ENCODE measurements around the gene ADAMTSL3.

DNA sequence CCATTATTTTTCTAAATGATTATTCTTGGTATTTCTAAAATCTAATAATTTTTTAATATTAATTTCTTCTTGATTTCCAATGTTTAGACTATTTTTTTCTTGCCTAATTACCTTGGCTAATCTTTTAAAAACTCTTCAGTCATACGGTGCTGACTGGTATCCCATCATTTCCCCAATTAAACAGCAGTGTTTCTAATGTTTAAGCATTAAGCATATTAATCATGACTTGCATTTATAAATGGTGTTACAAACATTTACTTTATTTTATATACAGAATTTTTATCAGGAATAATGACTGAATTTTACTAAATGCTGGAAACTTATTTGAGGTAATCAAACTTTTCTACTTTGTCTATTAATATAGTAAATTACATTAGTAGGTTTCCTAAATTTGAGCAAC lies 199.3 kb downstream of the ADAMTSL3 start:
- no peak for TF ChIP-seq POLR2A (IDR thresholded peaks at IDR 0.05)
- TF ChIP-seq, protein P1, sequence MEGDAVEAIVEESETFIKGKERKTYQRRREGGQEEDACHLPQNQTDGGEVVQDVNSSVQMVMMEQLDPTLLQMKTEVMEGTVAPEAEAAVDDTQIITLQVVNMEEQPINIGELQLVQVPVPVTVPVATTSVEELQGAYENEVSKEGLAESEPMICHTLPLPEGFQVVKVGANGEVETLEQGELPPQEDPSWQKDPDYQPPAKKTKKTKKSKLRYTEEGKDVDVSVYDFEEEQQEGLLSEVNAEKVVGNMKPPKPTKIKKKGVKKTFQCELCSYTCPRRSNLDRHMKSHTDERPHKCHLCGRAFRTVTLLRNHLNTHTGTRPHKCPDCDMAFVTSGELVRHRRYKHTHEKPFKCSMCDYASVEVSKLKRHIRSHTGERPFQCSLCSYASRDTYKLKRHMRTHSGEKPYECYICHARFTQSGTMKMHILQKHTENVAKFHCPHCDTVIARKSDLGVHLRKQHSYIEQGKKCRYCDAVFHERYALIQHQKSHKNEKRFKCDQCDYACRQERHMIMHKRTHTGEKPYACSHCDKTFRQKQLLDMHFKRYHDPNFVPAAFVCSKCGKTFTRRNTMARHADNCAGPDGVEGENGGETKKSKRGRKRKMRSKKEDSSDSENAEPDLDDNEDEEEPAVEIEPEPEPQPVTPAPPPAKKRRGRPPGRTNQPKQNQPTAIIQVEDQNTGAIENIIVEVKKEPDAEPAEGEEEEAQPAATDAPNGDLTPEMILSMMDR (IDR thresholded peaks at IDR 0.05) = no peak

Measured in transverse colon (tissue), 3 donors.